ENCODE measurements around the gene ARHGAP10.

DNA sequence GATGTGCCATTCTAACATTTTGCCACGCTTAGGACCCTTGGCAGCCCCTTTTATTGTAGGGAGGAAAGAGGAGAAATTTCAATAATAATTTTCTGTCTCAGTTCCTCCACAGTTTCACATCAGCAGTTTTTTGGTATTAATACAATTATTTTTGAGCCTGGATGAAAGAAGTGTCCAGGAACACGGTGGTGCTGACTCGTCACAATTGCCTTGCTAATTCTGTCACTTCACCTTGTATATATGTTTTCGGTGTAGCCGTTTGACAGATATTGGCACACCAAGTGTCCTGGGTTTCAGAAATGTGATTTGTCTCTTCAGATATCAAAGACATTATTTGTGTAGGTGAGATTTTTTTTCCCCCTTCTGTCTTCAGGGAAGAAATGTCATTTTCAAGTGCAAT is 142.2 kb downstream of the ARHGAP10 start:
- TF ChIP-seq, protein P1, sequence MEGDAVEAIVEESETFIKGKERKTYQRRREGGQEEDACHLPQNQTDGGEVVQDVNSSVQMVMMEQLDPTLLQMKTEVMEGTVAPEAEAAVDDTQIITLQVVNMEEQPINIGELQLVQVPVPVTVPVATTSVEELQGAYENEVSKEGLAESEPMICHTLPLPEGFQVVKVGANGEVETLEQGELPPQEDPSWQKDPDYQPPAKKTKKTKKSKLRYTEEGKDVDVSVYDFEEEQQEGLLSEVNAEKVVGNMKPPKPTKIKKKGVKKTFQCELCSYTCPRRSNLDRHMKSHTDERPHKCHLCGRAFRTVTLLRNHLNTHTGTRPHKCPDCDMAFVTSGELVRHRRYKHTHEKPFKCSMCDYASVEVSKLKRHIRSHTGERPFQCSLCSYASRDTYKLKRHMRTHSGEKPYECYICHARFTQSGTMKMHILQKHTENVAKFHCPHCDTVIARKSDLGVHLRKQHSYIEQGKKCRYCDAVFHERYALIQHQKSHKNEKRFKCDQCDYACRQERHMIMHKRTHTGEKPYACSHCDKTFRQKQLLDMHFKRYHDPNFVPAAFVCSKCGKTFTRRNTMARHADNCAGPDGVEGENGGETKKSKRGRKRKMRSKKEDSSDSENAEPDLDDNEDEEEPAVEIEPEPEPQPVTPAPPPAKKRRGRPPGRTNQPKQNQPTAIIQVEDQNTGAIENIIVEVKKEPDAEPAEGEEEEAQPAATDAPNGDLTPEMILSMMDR (IDR thresholded peaks at IDR 0.05): no peak
- TF ChIP-seq POLR2AphosphoS5 (IDR thresholded peaks at IDR 0.05; ENCODE audit: low read depth, low read length): no peak

Measured in Panc1 (cell line).